ENCODE results near the gene ARHGAP42. TPM values are rescaled to one million over a fixed set of nuclear protein-coding genes. Genes with fewer than 3 reads are reported as not detected.
A peak's percentile ranks its signal among the peaks of the same experiment; 100 is the strongest.
"Not testable (repeated sequence)": the region's sequence is repeated elsewhere in the genome, so short reads cannot be mapped to it uniquely, and the experiment has no call there.

Gene ARHGAP42
- total RNA-seq, 2 donors from 2014 or later = 1.6 to 5.1 TPM

- Mint-ChIP-seq H3K27me3 (no peaks in the 10 kb centered on the region), H3K4me3 (no peak overlapping the region), H3K27ac (no peak overlapping the region), H3K4me1 (ENCODE audit: low read depth in 2 of 2) (no peaks in the 10 kb centered on the region), H3K36me3 (no peaks in the 10 kb centered on the region), H3K9me3 (no peaks in the 10 kb centered on the region)
- no peak for DNase-seq (ENCODE audit: low spot score)
- no peak for ATAC-seq
Measured at GRCh38 chr11:100889758-100890157, 202.7 kb downstream of the ARHGAP42 start.

GRCh38 chr11:100890789-100891188 is 203.7 kb downstream of the ARHGAP42 start:
- Mint-ChIP-seq H3K4me3 (no peak overlapping the region), H3K27me3 (no peaks in the 10 kb centered on the region), H3K9me3 (no peaks in the 10 kb centered on the region), H3K27ac (no peak overlapping the region), H3K36me3 (no peaks in the 10 kb centered on the region), H3K4me1 (ENCODE audit: low read depth in 2 of 2) (no peaks in the 10 kb centered on the region)
- ATAC-seq = no peak
- DNase-seq (ENCODE audit: low spot score) = no peak

- DNase-seq (ENCODE audit: low spot score) = no peak
- Mint-ChIP-seq H3K27me3 (no peaks in the 10 kb centered on the region), H3K4me3 (no peak overlapping the region), H3K4me1 (ENCODE audit: low read depth in 2 of 2) (no peaks in the 10 kb centered on the region), H3K9me3 (no peaks in the 10 kb centered on the region), H3K36me3 (no peaks in the 10 kb centered on the region), H3K27ac (no peak overlapping the region)
- ATAC-seq = no peak
Measured at GRCh38 chr11:100892886-100893285, 205.8 kb downstream of the ARHGAP42 start.

GRCh38 chr11:100895449-100895848 is 208.4 kb downstream of the ARHGAP42 start:
- H3K27ac Mint-ChIP-seq = no peak overlapping the region
- ATAC-seq (no peak), DNase-seq (ENCODE audit: low spot score) (no peak)
- H3K4me1 Mint-ChIP-seq (ENCODE audit: low read depth in 2 of 2) = no peaks in the 10 kb centered on the region
- H3K36me3 Mint-ChIP-seq = peaks cover 4% of the 10 kb centered on the region
- peaks cover 7% of the 10 kb centered on the region for H3K9me3 Mint-ChIP-seq
- H3K4me3 Mint-ChIP-seq = no peak overlapping the region
- no peaks in the 10 kb centered on the region for H3K27me3 Mint-ChIP-seq

- H3K4me1 Mint-ChIP-seq (ENCODE audit: low read depth in 2 of 2); H3K27ac Mint-ChIP-seq; H3K4me3 Mint-ChIP-seq; ATAC-seq; DNase-seq (ENCODE audit: low spot score); H3K9me3 Mint-ChIP-seq; H3K36me3 Mint-ChIP-seq; H3K27me3 Mint-ChIP-seq: not testable (repeated sequence)
Measured at GRCh38 chr11:100895976-100896375, 208.9 kb downstream of the ARHGAP42 start.

GRCh38 chr11:100901471-100901870 is 214.4 kb downstream of the ARHGAP42 start:
- not testable (repeated sequence) for H3K36me3 Mint-ChIP-seq; H3K27me3 Mint-ChIP-seq; H3K27ac Mint-ChIP-seq; H3K4me1 Mint-ChIP-seq (ENCODE audit: low read depth in 2 of 2); H3K4me3 Mint-ChIP-seq; H3K9me3 Mint-ChIP-seq; DNase-seq (ENCODE audit: low spot score); ATAC-seq

DNA sequence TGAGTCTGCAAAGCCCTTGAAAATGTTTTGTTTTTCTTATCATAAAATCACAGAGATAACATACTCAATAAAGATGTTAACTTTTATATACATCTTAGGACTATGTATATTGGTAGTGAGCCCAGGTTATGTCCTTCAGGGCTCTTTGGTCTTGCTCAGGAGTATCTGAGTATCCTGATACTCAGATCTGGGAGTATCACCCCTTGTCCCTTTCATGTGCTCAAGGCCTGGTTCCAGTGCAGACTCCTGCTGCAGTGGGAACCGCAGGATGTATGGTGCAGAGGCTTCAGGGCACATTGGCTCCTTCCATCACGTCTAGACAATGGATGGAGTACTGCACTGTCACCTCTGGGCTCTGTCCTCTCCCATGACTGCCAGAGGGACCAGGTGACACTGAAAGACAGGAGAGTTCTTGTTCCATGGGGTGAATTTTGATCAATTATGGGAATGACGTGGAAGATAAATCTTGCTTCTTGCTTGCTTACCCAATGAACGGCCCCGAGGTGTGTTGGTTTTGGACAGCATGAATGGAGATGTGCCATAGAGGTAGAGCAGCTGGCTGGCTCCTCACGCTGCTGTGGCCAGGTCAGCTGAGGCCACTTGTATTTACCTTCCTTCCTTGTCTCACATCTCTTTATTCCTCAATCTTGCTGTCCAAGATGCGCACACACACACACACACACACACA is 215.5 kb downstream of the ARHGAP42 start:
- no peak for DNase-seq (ENCODE audit: low spot score)
- Mint-ChIP-seq H3K27me3 (no peaks in the 10 kb centered on the region), H3K4me1 (ENCODE audit: low read depth in 2 of 2) (peaks cover 0 to 3% of the 10 kb centered on the region in 2 donors), H3K27ac (no peak overlapping the region), H3K36me3 (peaks cover 4% of the 10 kb centered on the region), H3K9me3 (peaks cover 9% of the 10 kb centered on the region), H3K4me3 (no peak overlapping the region)
- no peak for ATAC-seq

DNA sequence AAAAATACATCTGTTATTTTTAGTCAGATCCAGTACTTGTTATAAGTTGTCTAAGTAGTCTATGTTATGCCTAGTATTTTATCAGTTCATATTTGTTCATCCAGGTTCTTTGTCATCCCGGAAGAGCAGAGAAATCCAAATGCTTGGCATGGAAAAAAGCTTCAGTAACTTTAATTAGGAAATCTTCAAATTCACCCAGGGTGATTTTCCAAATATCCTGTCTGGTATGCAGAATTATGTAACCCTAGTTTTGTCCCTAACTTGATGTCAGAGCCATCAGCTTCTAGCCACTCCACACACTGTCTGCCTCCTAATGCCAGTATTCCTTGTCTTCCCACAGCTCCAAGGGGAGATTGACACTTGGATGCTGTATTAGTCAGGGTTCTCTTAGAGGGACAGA is 216.2 kb downstream of the ARHGAP42 start:
- H3K36me3 Mint-ChIP-seq = peaks cover 4% of the 10 kb centered on the region
- no peak overlapping the region for H3K27ac Mint-ChIP-seq
- DNase-seq (ENCODE audit: low spot score) = no peak
- no peak overlapping the region for H3K4me3 Mint-ChIP-seq
- H3K4me1 Mint-ChIP-seq (ENCODE audit: low read depth in 2 of 2) = peaks cover 2 to 3% of the 10 kb centered on the region in 2 donors
- peaks cover 9% of the 10 kb centered on the region for H3K9me3 Mint-ChIP-seq
- ATAC-seq = no peak
- no peaks in the 10 kb centered on the region for H3K27me3 Mint-ChIP-seq

- H3K4me3 Mint-ChIP-seq = no peak overlapping the region
Measured at GRCh38 chr11:100905684-100906083, 218.6 kb downstream of the ARHGAP42 start.

GRCh38 chr11:100908746-100909145 is 221.7 kb downstream of the ARHGAP42 start:
- H3K4me3 Mint-ChIP-seq = no peak overlapping the region
- DNase-seq (ENCODE audit: low spot score) (no peak), ATAC-seq (no peak)
- peaks cover 13 to 25% of the 10 kb centered on the region in 2 donors for H3K4me1 Mint-ChIP-seq (ENCODE audit: low read depth in 2 of 2)
- no peaks in the 10 kb centered on the region for H3K27me3 Mint-ChIP-seq
- no peaks in the 10 kb centered on the region for H3K36me3 Mint-ChIP-seq
- peaks cover 2% of the 10 kb centered on the region for H3K9me3 Mint-ChIP-seq
- H3K27ac Mint-ChIP-seq = no peak overlapping the region

More at GRCh38 chr11:100905684-100906083, 218.6 kb downstream of the ARHGAP42 start:
- Mint-ChIP-seq H3K27me3 (no peaks in the 10 kb centered on the region), H3K9me3 (peaks cover 2% of the 10 kb centered on the region), H3K36me3 (no peaks in the 10 kb centered on the region), H3K27ac (no peak overlapping the region), H3K4me1 (ENCODE audit: low read depth in 2 of 2) (peaks cover 14 to 17% of the 10 kb centered on the region in 2 donors)
- ATAC-seq (no peak), DNase-seq (ENCODE audit: low spot score) (no peak)

GRCh38 chr11:100910808-100911207 is 223.7 kb downstream of the ARHGAP42 start:
- H3K4me1 Mint-ChIP-seq (ENCODE audit: low read depth in 2 of 2) = peaks cover 13 to 25% of the 10 kb centered on the region in 2 donors
- DNase-seq (ENCODE audit: low spot score) = no peak
- H3K27ac Mint-ChIP-seq = peak overlapping the region in 1 of 2 donors; percentile 21
- ATAC-seq = peak; percentile 50 to 78
- H3K27me3 Mint-ChIP-seq = no peaks in the 10 kb centered on the region
- no peaks in the 10 kb centered on the region for H3K9me3 Mint-ChIP-seq
- peak overlapping the region; percentile 5 for H3K4me3 Mint-ChIP-seq
- H3K36me3 Mint-ChIP-seq = no peaks in the 10 kb centered on the region

GRCh38 chr11:100914415-100915110 is 227.5 kb downstream of the ARHGAP42 start:
- Mint-ChIP-seq H3K27ac (no peak overlapping the region), H3K4me1 (ENCODE audit: low read depth in 2 of 2) (peaks cover 6 to 13% of the 10 kb centered on the region in 2 donors), H3K4me3 (no peak overlapping the region), H3K27me3 (no peaks in the 10 kb centered on the region), H3K9me3 (no peaks in the 10 kb centered on the region), H3K36me3 (no peaks in the 10 kb centered on the region)
- no peak for ATAC-seq
- no peak for DNase-seq (ENCODE audit: low spot score)

- no peak overlapping the region for H3K27ac Mint-ChIP-seq
- H3K4me3 Mint-ChIP-seq = no peak overlapping the region
- H3K9me3 Mint-ChIP-seq = no peaks in the 10 kb centered on the region
- ATAC-seq (no peak), DNase-seq (ENCODE audit: low spot score) (no peak)
- no peaks in the 10 kb centered on the region for H3K36me3 Mint-ChIP-seq
- no peaks in the 10 kb centered on the region for H3K27me3 Mint-ChIP-seq
- no peaks in the 10 kb centered on the region for H3K4me1 Mint-ChIP-seq (ENCODE audit: low read depth in 2 of 2)
Measured at GRCh38 chr11:100918551-100919500, 231.7 kb downstream of the ARHGAP42 start.

DNA sequence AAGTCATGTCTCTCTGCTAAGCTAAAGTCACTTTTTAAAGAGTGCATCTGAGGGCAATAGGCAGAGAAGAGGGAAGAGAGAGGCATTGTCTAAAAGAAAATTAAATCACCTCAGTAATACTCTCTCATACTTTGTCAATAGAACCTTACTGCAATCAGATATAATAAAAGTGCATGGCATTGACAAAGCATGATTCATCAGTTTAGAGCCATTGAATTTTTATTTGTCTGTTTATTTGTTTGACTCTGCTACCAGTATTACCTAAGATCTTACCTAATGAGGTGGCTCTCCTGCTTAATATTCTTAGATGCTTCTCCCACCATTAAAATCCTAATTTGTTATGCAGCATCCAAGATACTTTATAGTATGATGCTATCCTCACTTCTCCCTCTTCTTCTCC is 233.5 kb downstream of the ARHGAP42 start:
- no peaks in the 10 kb centered on the region for H3K36me3 Mint-ChIP-seq
- DNase-seq (ENCODE audit: low spot score) (no peak), ATAC-seq (no peak)
- H3K4me1 Mint-ChIP-seq (ENCODE audit: low read depth in 2 of 2) = no peaks in the 10 kb centered on the region
- H3K27ac Mint-ChIP-seq = no peak overlapping the region
- no peaks in the 10 kb centered on the region for H3K27me3 Mint-ChIP-seq
- no peak overlapping the region for H3K4me3 Mint-ChIP-seq
- H3K9me3 Mint-ChIP-seq = no peaks in the 10 kb centered on the region

Measured in natural killer cell treated with Interleukin-12 subunit alpha and Interleukin-12 subunit beta and Interleukin-15 and Interleukin-18, amount 100 ng/mL, for 72 hours (primary cell).